Naive thymus-derived CD8-positive, alpha-beta T cell (primary cell): ENCODE data around the gene MAP4K3. TPM values are rescaled to one million over a fixed set of nuclear protein-coding genes. Genes with fewer than 3 reads are reported as not detected.
"Not testable (repeated sequence)": the region's sequence is repeated elsewhere in the genome, so short reads cannot be mapped to it uniquely, and the experiment has no call there.

Source experiments
- ATAC-seq, 2 donors: fragments of 150-1000 bp; cut with Tn5 transposase in 1 of 2; sonication (Bioruptor Pico), chemical (Tn5 transposase) in 1 of 2; 1 replicate in 1 of 2; 2 replicates in 1 of 2; pipeline ENCODE4 v1.10.0; 2021; ENCODE audit warnings: mild to moderate bottlenecking in 2 of 2, moderate library complexity in 2 of 2
- POLR2A ChIA-PET: fragments of 350-600 bp; sonication (Branson Sonifier 250); formaldehyde crosslinking; loops from one replicate; lab custom pipeline; 2021; ENCODE audit warnings: antibody characterized with exemption; lab: Charles Lee
- DNase-seq, 10 donors: peaks; one replicate each; pipeline versions ENCODE4 v3.0.0 to v3.0.0-alpha.2; 2020 to 2022
- H3K27ac Mint-ChIP-seq, 10 donors: one replicate each; pipeline ENCODE4 v1.8.0; 2020 to 2022; ENCODE audit warnings: mild to moderate bottlenecking in 10 of 10, mixed read lengths in 10 of 10, moderate library complexity in 4 of 10, inconsistent platforms in 1 of 10
- H3K27me3 Mint-ChIP-seq, 5 donors: one replicate each; pipeline ENCODE4 v1.8.0; 2021 to 2022; ENCODE audit warnings: mixed read lengths in 5 of 5
- H3K36me3 Mint-ChIP-seq, 3 donors: one replicate each; pipeline ENCODE4 v1.8.0; 2020 to 2022; ENCODE audit warnings: mixed read lengths in 3 of 3, mild to moderate bottlenecking in 2 of 3, inconsistent platforms in 1 of 3
- H3K4me1 Mint-ChIP-seq, 4 donors: one replicate each; pipeline ENCODE4 v1.8.0; 2021 to 2022; ENCODE audit warnings: mixed read lengths in 4 of 4
- H3K4me3 Mint-ChIP-seq, 10 donors: one replicate each; pipeline ENCODE4 v1.8.0; 2020 to 2022; ENCODE audit warnings: mild to moderate bottlenecking in 10 of 10, mixed read lengths in 10 of 10, moderate library complexity in 6 of 10, inconsistent platforms in 1 of 10
- H3K9me3 Mint-ChIP-seq, 9 donors: one replicate each; pipeline ENCODE4 v1.8.0; 2020 to 2022; ENCODE audit warnings: mixed read lengths in 9 of 9, mild to moderate bottlenecking in 3 of 9, inconsistent platforms in 1 of 9, moderate library complexity in 1 of 9
- polyA plus RNA-seq, 3 donors: library from polyadenylated mRNA; unstranded; fragments of 300-500 nt; fragmentation: Illumina TruSeq; gene quantifications; one replicate each; pipeline ENCODE4 v1.2.3, GENCODE V29; 2021
- total RNA-seq, 8 experiments: library from RNA in 2 of 8; stranded (reverse) in 2 of 8; gene quantifications; one replicate each; pipeline ENCODE4 v1.2.3 and lab custom pipeline; 2021 to 2026

The MAP4K3 gene
- total and polyA plus RNA-seq, 5 experiments from 2014 or later = 1.3 to 18.9 (median 2.4) TPM

- Mint-ChIP-seq H3K4me3 (peak overlapping the region in 3 of 10 donors; percentile 5 to 25 (median 15)), H3K27ac (peak overlapping the region in 7 of 10 donors; percentile 13 to 74 (median 69)), H3K4me1 (peaks cover 8 to 25% (median 21%) of the 10 kb centered on the region in 4 donors), H3K9me3 (no peaks in the 10 kb centered on the region), H3K27me3 (no peaks in the 10 kb centered on the region), H3K36me3 (peaks cover 4 to 31% (median 6%) of the 10 kb centered on the region in 3 donors)
- POLR2A ChIA-PET = no interaction called here
- DNase-seq (no peak), ATAC-seq (peak in 1 of 2 donors; percentile 33)
Measured at GRCh38 chr2:39264733-39265132, 172.4 kb downstream of the MAP4K3 start.

- POLR2A ChIA-PET = no interaction called here
- Mint-ChIP-seq H3K27me3 (no peaks in the 10 kb centered on the region), H3K27ac (no peak overlapping the region), H3K4me1 (peaks cover under 1 to 11% (median 8%) of the 10 kb centered on the region in 4 donors), H3K36me3 (peaks cover 15 to 53% (median 21%) of the 10 kb centered on the region in 3 donors), H3K4me3 (no peak overlapping the region), H3K9me3 (no peaks in the 10 kb centered on the region)
- DNase-seq = no peak
- ATAC-seq = no peak
Measured at GRCh38 chr2:39260087-39260486, 177.0 kb downstream of the MAP4K3 start.

- ATAC-seq (no peak), DNase-seq (no peak)
- Mint-ChIP-seq H3K4me3 (no peak overlapping the region), H3K9me3 (peaks cover 0 to 4% (median 0%) of the 10 kb centered on the region in 9 donors), H3K27ac (no peak overlapping the region), H3K36me3 (peaks cover 31 to 68% (median 48%) of the 10 kb centered on the region in 3 donors), H3K4me1 (no peaks in the 10 kb centered on the region), H3K27me3 (no peaks in the 10 kb centered on the region)
- POLR2A ChIA-PET = interaction anchor here (0.6 kb wide), 1 partner anchor 89 kb away, joined by 8 read pairs; no protein-coding TSS in a partner anchor
Measured at GRCh38 chr2:39256040-39256439, 181.0 kb downstream of the MAP4K3 start.

- Mint-ChIP-seq H3K4me3 (no peak overlapping the region), H3K9me3 (peaks cover 0 to 4% (median 0%) of the 10 kb centered on the region in 9 donors), H3K36me3 (peaks cover 27 to 53% (median 40%) of the 10 kb centered on the region in 3 donors), H3K27ac (peak overlapping the region in 1 of 10 donors; percentile 51), H3K4me1 (peaks cover 0 to 3% (median 1%) of the 10 kb centered on the region in 4 donors), H3K27me3 (no peaks in the 10 kb centered on the region)
- ATAC-seq (no peak), DNase-seq (no peak)
- POLR2A ChIA-PET = no interaction called here
Measured at GRCh38 chr2:39252888-39253518, 184.1 kb downstream of the MAP4K3 start.

GRCh38 chr2:39247512-39248043 lies 189.5 kb downstream of the MAP4K3 start:
- Mint-ChIP-seq H3K4me3 (no peak overlapping the region), H3K4me1 (peaks cover 15 to 27% (median 19%) of the 10 kb centered on the region in 4 donors), H3K27me3 (no peaks in the 10 kb centered on the region), H3K9me3 (peaks cover 0 to 4% (median 0%) of the 10 kb centered on the region in 9 donors), H3K36me3 (peaks cover 11 to 17% (median 17%) of the 10 kb centered on the region in 3 donors), H3K27ac (no peak overlapping the region)
- ATAC-seq = no peak
- no peak for DNase-seq
- POLR2A ChIA-PET = no interaction called here

- H3K36me3 Mint-ChIP-seq = peaks cover 5 to 9% (median 7%) of the 10 kb centered on the region in 3 donors
- POLR2A ChIA-PET = interaction anchor here (0.9 to 2.5 kb wide), 2 partner anchors 21 to 127 kb away, joined by 4 to 10 read pairs; partner anchors contain the start of gene SOS1
Measured at GRCh38 chr2:39246382-39246980, 190.6 kb downstream of the MAP4K3 start.

GRCh38 chr2:39244963-39245625 lies 192.0 kb downstream of the MAP4K3 start:
- POLR2A ChIA-PET = interaction anchor here (1.0 to 2.5 kb wide), 3 partner anchors 28 to 125 kb away, joined by 3 to 10 read pairs (median 4); partner anchors contain the start of gene SOS1
- H3K36me3 Mint-ChIP-seq, H3K9me3 Mint-ChIP-seq, H3K27me3 Mint-ChIP-seq: not testable (repeated sequence)
- Mint-ChIP-seq H3K4me1 (peaks cover 15 to 24% (median 19%) of the 10 kb centered on the region in 4 donors), H3K4me3 (peak overlapping the region; percentile 84 to 92 (median 90)), H3K27ac (peak overlapping the region; percentile 68 to 88 (median 84))
- ATAC-seq (peak; percentile 56 to 63), DNase-seq (peak in 7 of 10 donors; percentile 35 to 74 (median 49))

More at GRCh38 chr2:39246382-39246980, 190.6 kb downstream of the MAP4K3 start:
- peaks cover 17 to 27% (median 19%) of the 10 kb centered on the region in 4 donors for H3K4me1 Mint-ChIP-seq
- DNase-seq = no peak
- peak overlapping the region in 4 of 10 donors; percentile 4 to 61 (median 22) for H3K4me3 Mint-ChIP-seq
- peak overlapping the region in 5 of 10 donors; percentile 6 to 76 (median 46) for H3K27ac Mint-ChIP-seq
- peaks cover 0 to 3% (median 0%) of the 10 kb centered on the region in 9 donors for H3K9me3 Mint-ChIP-seq
- ATAC-seq = no peak
- H3K27me3 Mint-ChIP-seq = no peaks in the 10 kb centered on the region

- Mint-ChIP-seq H3K27ac (peak overlapping the region in 9 of 10 donors; percentile 68 to 88 (median 83)), H3K4me3 (peak overlapping the region; percentile 84 to 92 (median 90)), H3K4me1 (peaks cover 15 to 24% (median 19%) of the 10 kb centered on the region in 4 donors)
- not testable (repeated sequence) for ATAC-seq, H3K9me3 Mint-ChIP-seq, H3K36me3 Mint-ChIP-seq, H3K27me3 Mint-ChIP-seq
- peak in 1 of 10 donors; percentile 59 for DNase-seq
- POLR2A ChIA-PET = interaction anchor here (1.0 to 2.5 kb wide), 3 partner anchors 27 to 124 kb away, joined by 3 to 10 read pairs (median 4); partner anchors contain the start of gene SOS1
Measured at GRCh38 chr2:39244241-39244862, 192.7 kb downstream of the MAP4K3 start.

GRCh38 chr2:39243469-39244123 lies 193.5 kb downstream of the MAP4K3 start, which contains the start of gene CDKL4:
Gene CDKL4, minus strand, starts transcription at chr2:39243970.
- H3K27ac Mint-ChIP-seq = peak within 1 kb of the TSS in 9 of 10 donors; percentile 68 to 88 (median 83)
- POLR2A ChIA-PET = interaction anchor here (2.5 kb wide), 1 partner anchor 124 kb away, joined by 10 read pairs; the partner anchor contains the start of gene SOS1

GRCh38 chr2:39241588-39241987 lies 195.5 kb downstream of the MAP4K3 start:
- POLR2A ChIA-PET = no interaction called here
- H3K27me3 Mint-ChIP-seq = no peaks in the 10 kb centered on the region

More at GRCh38 chr2:39243469-39244123, 193.5 kb downstream of the MAP4K3 start, which contains the start of gene CDKL4:
- H3K36me3 Mint-ChIP-seq = no peaks in the 10 kb centered on the region
- peak within 1 kb of the TSS; percentile 84 to 92 (median 90) for H3K4me3 Mint-ChIP-seq
- peak; percentile 77 to 78 for ATAC-seq
- H3K27me3 Mint-ChIP-seq = no peaks in the 10 kb centered on the region
- H3K9me3 Mint-ChIP-seq = no peaks in the 10 kb centered on the region
- DNase-seq = peak in 7 of 10 donors; percentile 22 to 66 (median 38)
- H3K4me1 Mint-ChIP-seq = peaks cover 15 to 24% (median 19%) of the 10 kb centered on the region in 4 donors

GRCh38 chr2:39240758-39241157 lies 196.3 kb downstream of the MAP4K3 start:
- peaks cover 3 to 14% (median 9%) of the 10 kb centered on the region in 9 donors for H3K9me3 Mint-ChIP-seq
- DNase-seq (no peak), ATAC-seq (no peak)
- no peaks in the 10 kb centered on the region for H3K27me3 Mint-ChIP-seq
- H3K27ac Mint-ChIP-seq = no peak overlapping the region
- peaks cover 12 to 19% (median 14%) of the 10 kb centered on the region in 4 donors for H3K4me1 Mint-ChIP-seq
- POLR2A ChIA-PET = interaction anchor here (0.7 kb wide), 1 partner anchor 223 kb away, joined by 3 read pairs; no protein-coding TSS in a partner anchor
- no peak overlapping the region for H3K4me3 Mint-ChIP-seq
- H3K36me3 Mint-ChIP-seq = peaks cover 0 to 15% (median 9%) of the 10 kb centered on the region in 3 donors

More at GRCh38 chr2:39241588-39241987, 195.5 kb downstream of the MAP4K3 start:
- H3K4me3 Mint-ChIP-seq = no peak overlapping the region
- peaks cover 15 to 24% (median 19%) of the 10 kb centered on the region in 4 donors for H3K4me1 Mint-ChIP-seq
- H3K9me3 Mint-ChIP-seq = peaks cover 0 to 5% (median 3%) of the 10 kb centered on the region in 9 donors
- DNase-seq (no peak), ATAC-seq (no peak)
- H3K27ac Mint-ChIP-seq = no peak overlapping the region
- peaks cover 0 to 7% (median 4%) of the 10 kb centered on the region in 3 donors for H3K36me3 Mint-ChIP-seq
